ENCODE measurements around the gene CYB5R3. TPM values are rescaled to one million over a fixed set of nuclear protein-coding genes. Genes with fewer than 3 reads are reported as not detected.

Gene CYB5R3
- total RNA-seq, 1 donor, result 84.3 TPM

DNA sequence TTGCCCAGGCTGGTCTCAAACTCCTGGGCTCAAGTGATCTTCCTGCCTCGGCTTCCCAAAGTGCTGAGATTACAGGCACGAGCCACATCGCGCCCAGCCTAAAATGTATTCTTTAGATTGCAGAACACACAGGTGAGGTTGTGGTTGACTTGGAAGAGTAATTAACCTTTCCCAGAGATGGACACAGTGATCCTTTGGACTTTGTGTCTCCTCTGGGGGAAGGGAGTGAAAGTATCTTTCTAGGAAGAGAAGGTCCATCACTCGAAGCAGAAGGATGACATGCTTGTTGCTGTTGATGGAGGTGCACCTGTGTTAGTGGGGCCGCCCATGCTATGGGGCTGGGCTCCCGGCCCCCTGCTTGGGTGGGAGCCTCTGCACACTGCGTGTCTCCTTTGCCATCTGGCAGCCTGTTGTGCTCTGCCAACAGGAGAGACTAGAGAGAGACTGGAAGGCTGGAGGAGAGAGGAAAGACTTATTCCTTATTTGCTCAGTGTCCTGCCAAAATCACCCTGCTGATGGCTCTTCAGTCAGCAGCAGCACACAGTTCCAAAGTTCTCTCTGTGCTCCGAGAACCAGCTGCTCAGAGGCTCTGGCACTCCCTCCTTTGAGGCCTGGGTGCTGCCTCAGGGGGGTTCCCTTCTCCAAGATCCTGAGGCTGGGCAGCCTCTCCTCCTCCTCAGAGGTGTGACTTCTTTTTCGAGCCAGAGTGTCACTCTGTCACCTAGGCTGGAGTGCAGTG, 33.1 kb upstream of the CYB5R3 start:
- no peak overlapping the region for H2AFZ ChIP-seq (ENCODE audit: low read length)
- H3K4me2 ChIP-seq (ENCODE audit: insufficient read depth, low read length), result no peak overlapping the region
- no peaks in the 10 kb centered on the region for H3K36me3 ChIP-seq (ENCODE audit: insufficient read depth, low read length)
- H3K27ac ChIP-seq (ENCODE audit: low read depth, low read length), result no peak overlapping the region
- no peaks in the 10 kb centered on the region for H3K79me2 ChIP-seq (ENCODE audit: insufficient read depth, low read length)
- peaks cover 3% of the 10 kb centered on the region for H3K9me3 ChIP-seq (ENCODE audit: low read depth, low read length)
- H3K4me1 ChIP-seq (ENCODE audit: insufficient read depth, low read length), result peaks cover 37% of the 10 kb centered on the region
- H3K27me3 ChIP-seq (ENCODE audit: insufficient read depth, low read length), result no peaks in the 10 kb centered on the region
- H4K20me1 ChIP-seq (ENCODE audit: insufficient read depth, low read length), result no peaks in the 10 kb centered on the region
- H3K4me3 ChIP-seq (ENCODE audit: insufficient read depth, low read length), result no peak overlapping the region
- no peak for TF ChIP-seq CTCF (IDR thresholded peaks at IDR 0.05; ENCODE audit: extremely low read depth, low read depth, low read length)
- DNase-seq (ENCODE audit: insufficient read length, low spot score, missing footprints), result no peak

DNA sequence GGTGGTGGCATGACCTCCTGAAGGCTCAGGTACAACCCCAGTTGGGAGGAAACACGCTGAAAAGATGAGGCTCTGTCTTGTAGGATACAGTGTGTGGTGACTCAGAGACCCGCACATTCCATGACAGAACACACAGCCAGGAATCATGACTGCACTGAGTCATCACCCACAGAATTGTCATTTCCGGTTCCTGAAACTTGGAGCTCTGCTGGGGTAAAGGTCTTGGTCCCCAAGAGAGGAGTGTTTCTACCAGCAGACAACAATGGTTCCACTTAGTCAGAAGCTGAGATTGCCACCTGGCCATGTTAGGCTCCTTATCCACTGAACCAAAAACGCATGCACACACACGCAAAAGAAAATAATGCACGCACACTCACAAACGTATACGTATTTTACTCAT, 31.5 kb upstream of the CYB5R3 start:
- H3K4me3 ChIP-seq (ENCODE audit: insufficient read depth, low read length), result peak overlapping the region; percentile 14
- H3K36me3 ChIP-seq (ENCODE audit: insufficient read depth, low read length), result no peaks in the 10 kb centered on the region
- peaks cover 43% of the 10 kb centered on the region for H3K4me1 ChIP-seq (ENCODE audit: insufficient read depth, low read length)

DNA sequence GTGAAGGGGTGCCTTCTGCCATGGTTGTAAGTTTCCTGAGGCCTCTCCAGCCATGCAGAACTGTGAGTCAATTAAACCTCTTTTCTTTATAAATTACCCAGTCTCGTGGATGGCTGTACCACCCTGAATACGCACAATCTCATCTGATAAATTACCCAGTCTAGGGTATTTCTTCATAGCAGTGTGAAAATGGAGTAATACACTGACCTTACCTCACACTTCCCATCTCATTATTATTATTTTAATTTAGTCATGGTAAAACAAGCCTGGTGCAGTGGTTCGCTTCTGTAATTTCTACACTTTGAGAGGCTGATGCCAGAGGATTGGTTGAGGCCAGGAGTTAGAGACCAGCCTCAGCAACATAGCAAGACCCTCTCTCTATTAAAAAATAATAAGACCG, 30.5 kb upstream of the CYB5R3 start:
- no peak overlapping the region for H3K4me2 ChIP-seq (ENCODE audit: insufficient read depth, low read length)

More for the DNA sequence above, 31.5 kb upstream of the CYB5R3 start:
- DNase-seq (ENCODE audit: insufficient read length, low spot score, missing footprints), result peak; percentile 97
- H3K79me2 ChIP-seq (ENCODE audit: insufficient read depth, low read length), result no peaks in the 10 kb centered on the region
- no peak for TF ChIP-seq CTCF (IDR thresholded peaks at IDR 0.05; ENCODE audit: extremely low read depth, low read depth, low read length)
- H4K20me1 ChIP-seq (ENCODE audit: insufficient read depth, low read length), result no peaks in the 10 kb centered on the region
- peak overlapping the region; percentile 56 for H3K4me2 ChIP-seq (ENCODE audit: insufficient read depth, low read length)
- no peaks in the 10 kb centered on the region for H3K27me3 ChIP-seq (ENCODE audit: insufficient read depth, low read length)
- H2AFZ ChIP-seq (ENCODE audit: low read length), result peak overlapping the region; percentile 36
- H3K9me3 ChIP-seq (ENCODE audit: low read depth, low read length), result peaks cover 3% of the 10 kb centered on the region
- H3K27ac ChIP-seq (ENCODE audit: low read depth, low read length), result peak overlapping the region; percentile 91

More for the DNA sequence above, 30.5 kb upstream of the CYB5R3 start:
- no peaks in the 10 kb centered on the region for H3K27me3 ChIP-seq (ENCODE audit: insufficient read depth, low read length)
- H3K79me2 ChIP-seq (ENCODE audit: insufficient read depth, low read length), result no peaks in the 10 kb centered on the region
- H2AFZ ChIP-seq (ENCODE audit: low read length), result no peak overlapping the region
- no peak for TF ChIP-seq CTCF (IDR thresholded peaks at IDR 0.05; ENCODE audit: extremely low read depth, low read depth, low read length)
- H3K27ac ChIP-seq (ENCODE audit: low read depth, low read length), result peak overlapping the region; percentile 91
- peaks cover 41% of the 10 kb centered on the region for H3K4me1 ChIP-seq (ENCODE audit: insufficient read depth, low read length)
- no peak overlapping the region for H3K4me3 ChIP-seq (ENCODE audit: insufficient read depth, low read length)
- H3K9me3 ChIP-seq (ENCODE audit: low read depth, low read length), result peaks cover 3% of the 10 kb centered on the region
- no peaks in the 10 kb centered on the region for H4K20me1 ChIP-seq (ENCODE audit: insufficient read depth, low read length)
- no peaks in the 10 kb centered on the region for H3K36me3 ChIP-seq (ENCODE audit: insufficient read depth, low read length)
- DNase-seq (ENCODE audit: insufficient read length, low spot score, missing footprints), result no peak
